Renal cortex interstitium (tissue), 11 donors: ENCODE measurements around the gene SMG5. TPM values are rescaled to one million over a fixed set of nuclear protein-coding genes. Genes with fewer than 3 reads are reported as not detected.

Experiments used
- DNase-seq, 11 donors: peaks; one replicate each; pipeline ENCODE4 v3.0.0-alpha.2; 2013; ENCODE audit warnings: low read depth in 9 of 11, low spot score in 4 of 11; ENCODE audit errors: extremely low read depth in 1 of 11
- polyA plus RNA-seq, 3 donors: library from polyadenylated mRNA; unstranded; fragments of 120-200 nt; gene quantifications; one replicate each; pipeline ENCODE4 v1.2.1, GENCODE V29; 2013; ENCODE audit not compliant: insufficient read length in 3 of 3

The SMG5 gene
- polyA plus RNA-seq, 3 donors, result 53.7 to 67.6 (median 66.5) TPM

GRCh38 chr1:156285437-156285836 lies 2.8 kb upstream of the SMG5 start:
- no peak for DNase-seq

- no peak for DNase-seq
These were observed 2.1 kb upstream of the SMG5 start for GRCh38 chr1:156284757-156285156.

- no peak for DNase-seq
These were observed 1.5 kb upstream of the SMG5 start, which contains the start of gene TMEM79 for GRCh38 chr1:156284112-156284511. Gene TMEM79 (plus strand): TSS chr1:156284325. CDS start chr1:156285227, 902 bp downstream.

GRCh38 chr1:156283521-156283920 lies 896 bp upstream of the SMG5 start:
- no peak for DNase-seq

- DNase-seq, result no peak
These were observed 739 bp downstream of the SMG5 start for GRCh38 chr1:156281693-156282478.

GRCh38 chr1:156281281-156281680 lies 1.3 kb downstream of the SMG5 start:
- no peak for DNase-seq

GRCh38 chr1:156279837-156280236 lies 2.8 kb downstream of the SMG5 start:
- no peak for DNase-seq

- no peak for DNase-seq
These were observed 5.7 kb downstream of the SMG5 start for GRCh38 chr1:156276966-156277381.

- DNase-seq, result no peak
These were observed 6.1 kb downstream of the SMG5 start for GRCh38 chr1:156276532-156276931.

- DNase-seq, result no peak
These were observed 12.3 kb downstream of the SMG5 start for GRCh38 chr1:156270314-156270713.

- no peak for DNase-seq
These were observed 14.3 kb downstream of the SMG5 start for GRCh38 chr1:156268336-156268735.

GRCh38 chr1:156266051-156266450 lies 16.6 kb downstream of the SMG5 start:
- no peak for DNase-seq

- no peak for DNase-seq
These were observed 19.4 kb downstream of the SMG5 start for GRCh38 chr1:156263288-156263655.

GRCh38 chr1:156262461-156263287 lies 20.0 kb downstream of the SMG5 start:
- DNase-seq, result no peak

GRCh38 chr1:156260896-156261295 lies 21.7 kb downstream of the SMG5 start:
- DNase-seq, result no peak

GRCh38 chr1:156259805-156260204 lies 22.8 kb downstream of the SMG5 start:
- DNase-seq, result no peak

- DNase-seq, result no peak
These were observed 23.8 kb downstream of the SMG5 start for GRCh38 chr1:156258859-156259258.

GRCh38 chr1:156257711-156258110 lies 24.9 kb downstream of the SMG5 start:
- DNase-seq, result no peak

GRCh38 chr1:156253634-156254033 lies 29.0 kb downstream of the SMG5 start:
- DNase-seq, result no peak

- DNase-seq, result no peak
These were observed 31.1 kb downstream of the SMG5 start for GRCh38 chr1:156251527-156251926.
